ENCODE measurements around the gene PTPRN2.

DNA sequence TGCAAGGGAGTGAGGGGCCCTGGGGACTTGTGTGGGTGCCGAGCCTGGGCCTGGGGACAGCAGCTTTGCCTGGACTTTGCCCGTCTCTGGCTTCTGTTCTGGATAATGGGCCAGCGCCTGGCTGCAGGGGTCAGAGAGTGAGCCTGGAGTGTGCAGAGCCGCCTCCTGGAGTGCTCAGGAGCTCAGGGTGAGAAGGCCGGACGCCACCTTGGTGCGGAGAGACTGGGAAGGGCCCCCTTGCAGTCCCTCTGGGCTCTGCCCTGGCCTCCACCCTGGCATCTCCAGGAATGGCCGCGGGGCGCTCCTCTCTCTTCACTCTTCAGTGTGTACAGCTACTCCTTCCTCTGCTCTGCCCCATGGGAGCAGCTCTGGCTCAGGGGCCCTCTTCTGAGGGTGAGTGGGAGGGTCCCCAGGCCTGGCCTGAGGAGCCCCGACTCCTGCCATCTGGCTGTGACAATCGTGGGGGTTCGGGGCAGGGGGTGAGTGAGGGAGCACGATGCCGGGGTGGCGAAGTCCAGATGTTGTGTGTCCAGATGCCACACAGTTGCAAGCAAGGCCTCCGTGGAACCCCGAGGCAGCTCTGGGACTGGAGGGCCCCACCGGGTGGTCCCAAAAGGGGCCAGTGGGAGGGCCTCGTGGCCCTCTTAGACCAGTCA lies 1063.7 kb downstream of the PTPRN2 start:
- TF ChIP-seq CTCF (conservative IDR thresholded peaks at IDR 0.05 in 1 of 2, IDR thresholded peaks at IDR 0.05 in 1 of 2; ENCODE audit: low read depth in 1 of 2, low read length in 2 of 2) (no peak), EZH2 (IDR thresholded peaks at IDR 0.05; ENCODE audit: low read length, missing control alignments) (no peak)

Measured in fibroblast of lung (primary cell).